H9 (cell line): ENCODE data around the gene CARD6. TPM values are rescaled to one million over a fixed set of nuclear protein-coding genes. Genes with fewer than 3 reads are reported as not detected.

ENCODE experiments used
- DNase-seq: peaks from one replicate; pipeline ENCODE4 v3.0.0-alpha.2; 2017
- H2AFZ ChIP-seq: one replicate; pipeline ENCODE4 v1.6.1; 2013; ENCODE audit warnings: mild to moderate bottlenecking, low read length, control low read depth, moderate library complexity
- H2AK5ac ChIP-seq: 2 replicates; pipeline ENCODE4 v1.6.1; 2013; ENCODE audit warnings: low read length, control low read depth, mixed read lengths; ENCODE audit not compliant: insufficient read length
- H2BK120ac ChIP-seq: one replicate; pipeline ENCODE4 v1.6.1; 2013; ENCODE audit warnings: low read depth, mild to moderate bottlenecking, low read length, control low read depth, inconsistent platforms; ENCODE audit not compliant: poor library complexity, severe bottlenecking
- H2BK12ac ChIP-seq: 2 replicates; pipeline ENCODE4 v1.6.1; 2013; ENCODE audit warnings: low read length, control low read depth, mixed read lengths, low read depth; ENCODE audit not compliant: insufficient read length
- H2BK15ac ChIP-seq: 2 replicates; pipeline ENCODE4 v1.6.1; 2013; ENCODE audit warnings: low read depth, low read length, control low read depth
- H2BK20ac ChIP-seq: one replicate; pipeline ENCODE4 v1.6.1; 2013; ENCODE audit warnings: low read depth, mild to moderate bottlenecking, low read length, control low read depth, inconsistent platforms; ENCODE audit not compliant: poor library complexity, severe bottlenecking
- H2BK5ac ChIP-seq: 2 replicates; pipeline ENCODE4 v1.6.1; 2013; ENCODE audit warnings: low read length, control low read depth, mixed read lengths; ENCODE audit not compliant: insufficient read length
- H3K14ac ChIP-seq: 2 replicates; pipeline ENCODE4 v1.6.1; 2013; ENCODE audit warnings: low read length, control low read depth; ENCODE audit not compliant: insufficient read depth
- H3K18ac ChIP-seq: 2 replicates; pipeline ENCODE4 v1.6.1; 2013; ENCODE audit warnings: low read depth, mild to moderate bottlenecking, mixed read lengths, low read length, control low read depth; ENCODE audit not compliant: insufficient read length
- H3K23ac ChIP-seq: 2 replicates; pipeline ENCODE4 v1.6.1; 2013; ENCODE audit warnings: low read length, control low read depth, mixed read lengths, low read depth; ENCODE audit not compliant: insufficient read length
- H3K23me2 ChIP-seq: 2 replicates; pipeline ENCODE4 v1.6.1; 2013; ENCODE audit warnings: low read depth, mild to moderate bottlenecking, mixed read lengths, low read length, control low read depth; ENCODE audit not compliant: insufficient read length, poor library complexity, severe bottlenecking
- H3K27ac ChIP-seq: 2 replicates; pipeline ENCODE4 v1.5.1; 2013; ENCODE audit warnings: low read length, control low read depth, mixed read lengths, low read depth; ENCODE audit not compliant: insufficient read length
- H3K27me3 ChIP-seq: 2 replicates; pipeline ENCODE4 v1.6.1; 2013; ENCODE audit warnings: low read length, control low read depth, inconsistent platforms; ENCODE audit not compliant: insufficient read depth
- H3K4ac ChIP-seq: 2 replicates; pipeline ENCODE4 v1.6.1; 2013; ENCODE audit warnings: low read depth, mild to moderate bottlenecking, control low read depth, inconsistent platforms, low read length, moderate library complexity
- H3K4me1 ChIP-seq: 2 replicates; pipeline ENCODE4 v1.6.1; 2013; ENCODE audit warnings: low read length, control low read depth, inconsistent platforms; ENCODE audit not compliant: insufficient read depth
- H3K4me2 ChIP-seq: 2 replicates; pipeline ENCODE4 v1.6.1; 2013; ENCODE audit warnings: low read length, control low read depth, mixed read lengths; ENCODE audit not compliant: insufficient read length, insufficient read depth
- H3K56ac ChIP-seq: 2 replicates; pipeline ENCODE4 v1.6.1; 2013; ENCODE audit warnings: low read depth, mild to moderate bottlenecking, mixed read lengths, low read length, control low read depth; ENCODE audit not compliant: insufficient read length
- H3K79me1 ChIP-seq: 2 replicates; pipeline ENCODE4 v1.6.1; 2013; ENCODE audit warnings: low read depth, mild to moderate bottlenecking, moderate library complexity, low read length, control low read depth, inconsistent platforms; ENCODE audit not compliant: insufficient read depth, poor library complexity, severe bottlenecking
- H3K79me2 ChIP-seq: 2 replicates; pipeline ENCODE4 v1.6.1; 2013; ENCODE audit warnings: low read length, control low read depth, inconsistent platforms; ENCODE audit not compliant: insufficient read depth
- H3K9ac ChIP-seq: 2 replicates; pipeline ENCODE4 v1.6.1; 2013; ENCODE audit warnings: low read length, control low read depth, mixed read lengths; ENCODE audit not compliant: insufficient read length; ENCODE audit errors: extremely low read depth
- H3K9me3 ChIP-seq: one replicate; pipeline ENCODE4 v1.6.1; 2013; ENCODE audit warnings: low read depth, low read length, inconsistent platforms; ENCODE audit not compliant: control insufficient read depth
- H3T11ph ChIP-seq: one replicate; pipeline ENCODE4 v1.6.1; 2013; ENCODE audit warnings: mild to moderate bottlenecking, low read length, control low read depth, inconsistent platforms
- H4K20me1 ChIP-seq: one replicate; pipeline ENCODE4 v1.6.1; 2013; ENCODE audit not compliant: control insufficient read depth, insufficient read length, insufficient read depth
- H4K5ac ChIP-seq: 2 replicates; pipeline ENCODE4 v1.6.1; 2013; ENCODE audit warnings: low read depth, mild to moderate bottlenecking, mixed read lengths, low read length, control low read depth; ENCODE audit not compliant: insufficient read length
- H4K8ac ChIP-seq: replicated peaks from 2 replicates; pipeline ENCODE4 v1.6.1; 2013; ENCODE audit warnings: low read length, control low read depth, mixed read lengths, low read depth; ENCODE audit not compliant: insufficient read length
- H4K91ac ChIP-seq: 2 replicates; pipeline ENCODE4 v1.6.1; 2013; ENCODE audit warnings: low read depth, mild to moderate bottlenecking, moderate library complexity, mixed read lengths, low read length, control low read depth; ENCODE audit not compliant: insufficient read length
- H3K27ac Mint-ChIP-seq, 3 experiments: 2 replicates in 2 of 3; 3 replicates in 1 of 3; pipeline ENCODE4 v1.8.0; 2020 to 2021; ENCODE audit warnings: mixed read lengths in 3 of 3, mild to moderate bottlenecking in 1 of 3, moderate library complexity in 1 of 3
- H3K27me3 Mint-ChIP-seq: 2 replicates; pipeline ENCODE4 v1.8.0; 2021; ENCODE audit warnings: low read depth, mild to moderate bottlenecking, moderate library complexity, mixed read lengths
- H3K36me3 Mint-ChIP-seq, 3 experiments: 2 replicates in 2 of 3; 3 replicates in 1 of 3; pipeline ENCODE4 v1.8.0; 2020 to 2021; ENCODE audit warnings: low read depth in 3 of 3, mixed read lengths in 3 of 3; ENCODE audit not compliant: insufficient read depth in 1 of 3
- H3K4me1 Mint-ChIP-seq, 2 experiments: 2 replicates each; pipeline ENCODE4 v1.8.0; 2020; ENCODE audit warnings: mixed read lengths in 2 of 2
- H3K4me3 Mint-ChIP-seq, 2 experiments: 2 replicates in 1 of 2; 3 replicates in 1 of 2; pipeline ENCODE4 v1.8.0; 2020 to 2021; ENCODE audit warnings: mild to moderate bottlenecking in 2 of 2, mixed read lengths in 2 of 2, moderate library complexity in 1 of 2
- H3K9me3 Mint-ChIP-seq, 2 experiments: 2 replicates in 1 of 2; 3 replicates in 1 of 2; pipeline ENCODE4 v1.8.0; 2020; ENCODE audit warnings: mild to moderate bottlenecking in 2 of 2, mixed read lengths in 2 of 2, moderate library complexity in 1 of 2
- WGBS: extraction: QIAGEN DNeasy Blood & Tissue Kit; methylation state at CpG from one replicate; pipeline ENCODE4 v1.1.7; 2013; ENCODE audit warnings: missing lambda C conversion rate, low lambda C conversion rate, mixed read lengths; ENCODE audit not compliant: insufficient read length; ENCODE audit errors: extremely low coverage; 5-methylcytosine and 5-hydroxymethylcytosine counted together
- total RNA-seq: library from RNA; stranded (reverse); gene quantifications from 2 replicates; pipeline ENCODE4 v1.2.1, GENCODE V29; 2021
- TF ChIP-seq, protein P1 (sequence below): fragments of 200-600 bp; sonication (generic); conservative IDR thresholded peaks from 3 replicates; pipeline ENCODE4 v1.8.0; 2021; ENCODE audit warnings: antibody characterized with exemption, mild to moderate bottlenecking

Gene CARD6
- total RNA-seq, 1 experiment from 2014 or later, result 0.35 TPM

DNA sequence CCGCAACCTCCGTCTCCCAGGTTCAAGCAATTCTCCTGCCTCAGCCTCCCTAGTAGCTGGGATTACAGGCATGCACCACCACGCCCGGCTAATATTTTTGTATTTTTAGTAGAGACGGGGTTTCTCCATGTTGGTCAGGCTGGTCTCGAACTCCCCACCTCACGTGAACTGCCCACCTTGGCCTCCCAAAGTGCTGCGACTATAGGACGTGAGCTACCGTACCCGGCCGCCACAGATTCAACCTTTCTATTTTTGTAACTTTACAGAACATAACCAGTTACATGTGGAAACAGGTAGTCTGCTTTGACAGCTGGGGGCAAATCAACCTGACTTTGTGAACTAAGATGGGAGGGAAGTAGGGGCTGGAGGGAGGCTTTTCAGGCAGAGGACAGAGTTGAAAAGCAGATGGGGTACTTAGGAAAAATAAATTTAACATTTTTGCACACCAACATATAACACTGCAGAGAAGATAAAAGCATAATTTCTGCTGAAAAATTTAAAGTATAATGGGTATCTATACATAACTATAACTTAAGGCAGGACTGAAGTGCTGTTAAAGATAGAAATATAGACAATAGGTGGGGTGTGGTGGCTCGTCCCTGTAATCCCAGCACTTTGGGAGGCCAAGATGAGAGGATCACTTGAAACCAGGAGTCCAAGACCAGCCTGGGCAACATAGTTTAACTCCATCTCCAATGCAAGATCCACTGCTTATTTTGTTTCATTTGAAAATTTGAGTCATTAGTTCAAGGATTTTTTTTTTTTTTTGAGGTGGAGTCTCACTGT, 11.2 kb upstream of the CARD6 start:
- H3K27me3 ChIP-seq, result no peaks in the 10 kb centered on the region
- H4K20me1 ChIP-seq, result no peaks in the 10 kb centered on the region
- H3T11ph ChIP-seq, result no peak overlapping the region
- no peak overlapping the region for H4K8ac ChIP-seq
- H3K56ac ChIP-seq, result no peak overlapping the region
- TF ChIP-seq, protein P1, sequence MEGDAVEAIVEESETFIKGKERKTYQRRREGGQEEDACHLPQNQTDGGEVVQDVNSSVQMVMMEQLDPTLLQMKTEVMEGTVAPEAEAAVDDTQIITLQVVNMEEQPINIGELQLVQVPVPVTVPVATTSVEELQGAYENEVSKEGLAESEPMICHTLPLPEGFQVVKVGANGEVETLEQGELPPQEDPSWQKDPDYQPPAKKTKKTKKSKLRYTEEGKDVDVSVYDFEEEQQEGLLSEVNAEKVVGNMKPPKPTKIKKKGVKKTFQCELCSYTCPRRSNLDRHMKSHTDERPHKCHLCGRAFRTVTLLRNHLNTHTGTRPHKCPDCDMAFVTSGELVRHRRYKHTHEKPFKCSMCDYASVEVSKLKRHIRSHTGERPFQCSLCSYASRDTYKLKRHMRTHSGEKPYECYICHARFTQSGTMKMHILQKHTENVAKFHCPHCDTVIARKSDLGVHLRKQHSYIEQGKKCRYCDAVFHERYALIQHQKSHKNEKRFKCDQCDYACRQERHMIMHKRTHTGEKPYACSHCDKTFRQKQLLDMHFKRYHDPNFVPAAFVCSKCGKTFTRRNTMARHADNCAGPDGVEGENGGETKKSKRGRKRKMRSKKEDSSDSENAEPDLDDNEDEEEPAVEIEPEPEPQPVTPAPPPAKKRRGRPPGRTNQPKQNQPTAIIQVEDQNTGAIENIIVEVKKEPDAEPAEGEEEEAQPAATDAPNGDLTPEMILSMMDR, result no peak
- no peaks in the 10 kb centered on the region for H3K9me3 ChIP-seq
- H3K79me2 ChIP-seq, result peaks cover 13% of the 10 kb centered on the region; the same call in 1 of the 2 replicates
- DNase-seq, result no peak
- no CpG with 5 or more reads among the region's 13 CpGs for WGBS
- H2BK5ac ChIP-seq, result no peak overlapping the region
- H2BK15ac ChIP-seq, result no peak overlapping the region
- H3K36me3 Mint-ChIP-seq, result peaks cover 81 to 89% (median 87%) of the 10 kb centered on the region in 3 experiments
- peak overlapping the region in 1 of 2 experiments; percentile 55; a peak in 2 of 5 replicates for H3K4me3 Mint-ChIP-seq
- no peak overlapping the region for H3K9ac ChIP-seq
- no peak overlapping the region for H2AFZ ChIP-seq
- H3K4me1 ChIP-seq, result no peaks in the 10 kb centered on the region
- H4K5ac ChIP-seq, result no peak overlapping the region
- H3K18ac ChIP-seq, result no peak overlapping the region
- no peak overlapping the region for H3K14ac ChIP-seq
- H3K23ac ChIP-seq, result no peak overlapping the region
- H3K4me1 Mint-ChIP-seq, result peaks cover 31 to 60% of the 10 kb centered on the region in 2 experiments
- H3K27ac ChIP-seq, result no peak overlapping the region
- H2BK12ac ChIP-seq, result no peak overlapping the region
- H2BK120ac ChIP-seq, result no peak overlapping the region
- no peak overlapping the region for H2AK5ac ChIP-seq
- no peak overlapping the region for H3K4me2 ChIP-seq
- no peaks in the 10 kb centered on the region for H3K79me1 ChIP-seq
- H4K91ac ChIP-seq, result no peak overlapping the region
- H3K9me3 Mint-ChIP-seq, result peaks cover 3 to 6% of the 10 kb centered on the region in 2 experiments; a peak in 2 of 5 replicates
- H3K27ac Mint-ChIP-seq, result peak overlapping the region; percentile 44 to 96 (median 61); a peak in 5 of 7 replicates
- H3K27me3 Mint-ChIP-seq, result no peaks in the 10 kb centered on the region
- peaks cover 12% of the 10 kb centered on the region for H3K23me2 ChIP-seq
- H3K4ac ChIP-seq, result no peak overlapping the region
- no peak overlapping the region for H2BK20ac ChIP-seq
